CD4-positive, alpha-beta T cell (primary cell): ENCODE data around the gene WDR11. TPM values are rescaled to one million over a fixed set of nuclear protein-coding genes. Genes with fewer than 3 reads are reported as not detected.

Experiments
- ATAC-seq: fragments of 200-7000 bp; cut with Tn5 transposase; one replicate; pipeline ENCODE4 v1.10.0; 2022; ENCODE audit warnings: mild to moderate bottlenecking; ENCODE audit not compliant: poor library complexity
- CTCF ChIA-PET: fragments of 350-600 bp; sonication (Branson Sonifier 250); formaldehyde crosslinking; loops from one replicate; lab custom pipeline; 2021; ENCODE audit warnings: antibody characterized with exemption, inconsistent platforms; lab: Charles Lee
- POLR2A ChIA-PET: fragments of 350-600 bp; sonication (Branson Sonifier 250); formaldehyde crosslinking; loops from one replicate; lab custom pipeline; 2021; ENCODE audit warnings: antibody characterized with exemption, inconsistent platforms; lab: Charles Lee
- DNase-seq, 14 experiments: peaks; one replicate each; pipeline ENCODE4 v3.0.0-alpha.2; 2013 to 2020; ENCODE audit warnings: mixed read lengths in 2 of 14
- H3K27ac ChIP-seq, 2 donors: one replicate each; pipeline versions ENCODE4 v1.5.1 to v1.7.0; 2013; ENCODE audit warnings: low read length in 2 of 2, low read depth in 1 of 2, mild to moderate bottlenecking in 1 of 2
- H3K27me3 ChIP-seq, 2 experiments: 1 replicate in 1 of 2; 2 replicates in 1 of 2; pipeline versions ENCODE4 v1.6.1 to v1.7.0; 2013; ENCODE audit warnings: low read length in 2 of 2, control low read depth in 1 of 2, mild to moderate bottlenecking in 1 of 2, moderate library complexity in 1 of 2; ENCODE audit not compliant: insufficient read depth in 2 of 2, control insufficient read depth in 1 of 2
- H3K36me3 ChIP-seq: one replicate; pipeline ENCODE4 v1.6.1; 2013; ENCODE audit warnings: low read length, control low read depth; ENCODE audit not compliant: insufficient read depth
- H3K4me1 ChIP-seq: one replicate; pipeline ENCODE4 v1.6.1; 2013; ENCODE audit warnings: low read length, control low read depth; ENCODE audit not compliant: insufficient read depth
- H3K4me3 ChIP-seq: one replicate; pipeline ENCODE4 v1.5.1; 2013; ENCODE audit warnings: mild to moderate bottlenecking, low read length, moderate library complexity
- H3K9me3 ChIP-seq, 2 experiments: 1 replicate in 1 of 2; 2 replicates in 1 of 2; pipeline versions ENCODE4 v1.6.1 to v1.7.0; 2013; ENCODE audit warnings: low read length in 2 of 2, mild to moderate bottlenecking in 2 of 2, control low read depth in 1 of 2, moderate library complexity in 1 of 2; ENCODE audit not compliant: control insufficient read depth in 1 of 2, insufficient read depth in 1 of 2
- H3K27ac Mint-ChIP-seq: one replicate; pipeline ENCODE4 v1.8.0; 2020; ENCODE audit warnings: mixed read lengths
- H3K27me3 Mint-ChIP-seq: one replicate; pipeline ENCODE4 v1.8.0; 2021; ENCODE audit warnings: mixed read lengths
- H3K36me3 Mint-ChIP-seq: one replicate; pipeline ENCODE4 v1.8.0; 2021; ENCODE audit warnings: low read depth, mixed read lengths
- H3K4me1 Mint-ChIP-seq: one replicate; pipeline ENCODE4 v1.8.0; 2021; ENCODE audit warnings: low read depth, mixed read lengths
- H3K4me3 Mint-ChIP-seq: one replicate; pipeline ENCODE4 v1.8.0; 2020; ENCODE audit warnings: mild to moderate bottlenecking, mixed read lengths
- H3K9me3 Mint-ChIP-seq: one replicate; pipeline ENCODE4 v1.8.0; 2020; ENCODE audit warnings: mixed read lengths
- CTCF ChIP-seq: fragments of 200-600 bp; IDR thresholded peaks from one replicate; pipeline ENCODE4 v1.8.0; 2022; ENCODE audit warnings: antibody characterized with exemption, mild to moderate bottlenecking
- intact Hi-C, 2 experiments: fragments of 100-400 bp; cut with DNase I in 1 of 2; cut with micrococcal nuclease in 1 of 2; formaldehyde crosslinking; loops; one replicate each; pipeline versions ENCODE4 v1.15.1 to v1.9.0; 2023 to 2025; cut with DNase I, micrococcal nuclease
- total RNA-seq, 174 experiments: library from RNA in 2 of 174; stranded (reverse) in 2 of 174; gene quantifications; one replicate each; pipeline ENCODE4 v1.2.3 and lab custom pipeline; 2021 to 2026

Gene WDR11
- total RNA-seq, 2 experiments from 2014 or later, result 16.9 to 17.9 TPM

GRCh38 chr10:120949609-120950031, 98.5 kb downstream of the WDR11 start:
- H3K4me3 ChIP-seq, result peak overlapping the region; percentile 53
- TF ChIP-seq CTCF, result no peak

GRCh38 chr10:120950051-120950561, 98.9 kb downstream of the WDR11 start:
- peaks cover 12% of the 10 kb centered on the region for H3K4me1 ChIP-seq
- H3K4me3 ChIP-seq, result no peak overlapping the region

More at GRCh38 chr10:120949609-120950031, 98.5 kb downstream of the WDR11 start:
- Histone ChIP-seq H3K27ac (no peak overlapping the region), H3K9me3 (peaks cover 8 to 13% of the 10 kb centered on the region in 2 experiments), H3K4me1 (peaks cover 12% of the 10 kb centered on the region), H3K36me3 (no peaks in the 10 kb centered on the region), H3K27me3 (peaks cover 20 to 37% of the 10 kb centered on the region in 2 experiments)
- ChIA-PET CTCF (interaction anchor here (1.2 kb wide), 1 partner anchor 8 kb away, joined by 4 read pairs; no protein-coding TSS in a partner anchor), POLR2A (no interaction called here)
- H3K36me3 Mint-ChIP-seq, result no peaks in the 10 kb centered on the region
- H3K27me3 Mint-ChIP-seq, result peaks cover 76% of the 10 kb centered on the region
- H3K4me3 Mint-ChIP-seq, result peak overlapping the region; percentile 20
- no peak for ATAC-seq
- DNase-seq, result no peak
- H3K4me1 Mint-ChIP-seq, result no peaks in the 10 kb centered on the region
- intact Hi-C loops, result no loop called here
- H3K27ac Mint-ChIP-seq, result no peak overlapping the region
- no peaks in the 10 kb centered on the region for H3K9me3 Mint-ChIP-seq

GRCh38 chr10:120951288-120951687, 100.1 kb downstream of the WDR11 start:
- no peaks in the 10 kb centered on the region for H3K4me1 Mint-ChIP-seq
- TF ChIP-seq CTCF, result no peak
- H3K9me3 Mint-ChIP-seq, result no peaks in the 10 kb centered on the region
- Histone ChIP-seq H3K36me3 (no peaks in the 10 kb centered on the region), H3K27me3 (peaks cover 24 to 37% of the 10 kb centered on the region in 2 experiments), H3K4me1 (peaks cover 12% of the 10 kb centered on the region), H3K9me3 (peaks cover 8 to 13% of the 10 kb centered on the region in 2 experiments), H3K27ac (no peak overlapping the region), H3K4me3 (no peak overlapping the region)
- intact Hi-C loops, result no loop called here
- H3K36me3 Mint-ChIP-seq, result no peaks in the 10 kb centered on the region
- DNase-seq (no peak), ATAC-seq (no peak)
- no peak overlapping the region for H3K27ac Mint-ChIP-seq
- no peak overlapping the region for H3K4me3 Mint-ChIP-seq
- ChIA-PET POLR2A (no interaction called here), CTCF (no interaction called here)
- peaks cover 73% of the 10 kb centered on the region for H3K27me3 Mint-ChIP-seq

More at GRCh38 chr10:120950051-120950561, 98.9 kb downstream of the WDR11 start:
- Mint-ChIP-seq H3K36me3 (no peaks in the 10 kb centered on the region), H3K27ac (no peak overlapping the region), H3K4me3 (no peak overlapping the region), H3K27me3 (peaks cover 77% of the 10 kb centered on the region), H3K9me3 (no peaks in the 10 kb centered on the region), H3K4me1 (no peaks in the 10 kb centered on the region)
- no peak for TF ChIP-seq CTCF
- no peaks in the 10 kb centered on the region for H3K36me3 ChIP-seq
- peaks cover 20 to 37% of the 10 kb centered on the region in 2 experiments for H3K27me3 ChIP-seq
- H3K9me3 ChIP-seq, result peaks cover 8 to 13% of the 10 kb centered on the region in 2 experiments
- ATAC-seq (no peak), DNase-seq (peak in 1 of 14 experiments; percentile 4)
- ChIA-PET CTCF (no interaction called here), POLR2A (no interaction called here)
- intact Hi-C loops, result no loop called here
- no peak overlapping the region for H3K27ac ChIP-seq
